ENCODE results near the gene RPS6KL1.

RPS6KL1 gene

DNA sequence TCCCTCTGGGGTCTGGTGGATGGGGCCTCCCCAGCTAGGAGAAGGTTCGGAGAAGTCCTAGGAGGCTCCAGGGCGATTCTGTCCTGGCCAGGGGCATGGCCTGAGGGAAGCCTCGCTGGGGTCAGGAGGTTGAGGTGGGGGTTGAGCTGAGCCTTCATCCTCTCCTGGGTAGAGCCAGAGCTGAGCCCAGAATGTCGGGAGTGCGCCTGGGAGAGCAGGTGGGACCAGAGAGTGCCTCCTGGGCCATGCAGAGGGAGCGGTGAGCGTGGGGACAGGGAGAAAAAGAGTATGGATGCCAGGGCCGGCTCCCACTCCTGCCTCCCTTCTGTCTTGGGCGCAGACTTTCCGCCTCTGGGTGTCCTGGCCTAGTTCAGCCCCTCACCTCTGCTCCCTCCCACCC lies 13.1 kb downstream of the RPS6KL1 start:
- CTCF ChIA-PET: interaction anchor here (1.3 to 13.7 kb wide), 4 partner anchors 16 to 178 kb away, joined by 3 to 395 read pairs (median 8); no protein-coding TSS in a partner anchor
- H3K9me3 Mint-ChIP-seq: no peaks in the 10 kb centered on the region
- peaks cover 4% of the 10 kb centered on the region for H3K27me3 Mint-ChIP-seq

DNA sequence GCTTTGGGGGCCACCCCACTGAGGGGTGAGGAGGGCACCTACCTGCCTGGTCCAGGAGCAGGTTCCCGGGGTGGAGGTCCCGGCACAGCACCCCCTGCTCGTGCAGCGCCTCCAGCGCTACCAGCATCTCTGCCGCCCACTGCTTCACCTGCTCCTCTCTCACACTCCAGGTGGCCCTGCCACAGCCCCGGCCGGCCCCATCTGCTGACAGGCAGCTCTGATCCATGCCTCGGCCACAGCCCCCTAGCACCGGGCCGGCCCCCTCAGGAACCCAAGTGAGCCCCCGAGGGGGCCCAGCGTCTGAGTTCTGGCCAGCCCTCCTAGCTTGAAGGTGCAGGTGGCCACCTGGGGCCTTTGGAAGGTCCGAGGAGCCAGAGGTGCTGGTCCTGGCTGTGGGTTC lies 13.6 kb downstream of the RPS6KL1 start:
- Mint-ChIP-seq H3K9me3 (no peaks in the 10 kb centered on the region), H3K27me3 (peaks cover 4% of the 10 kb centered on the region), H3K27ac (no peak overlapping the region), H3K4me3 (no peak overlapping the region), H3K4me1 (peaks cover 6% of the 10 kb centered on the region), H3K36me3 (peaks cover 6% of the 10 kb centered on the region)
- no peak for DNase-seq
- CTCF ChIA-PET: interaction anchor here (1.2 to 13.7 kb wide), 4 partner anchors 12 to 178 kb away, joined by 3 to 395 read pairs (median 6); no protein-coding TSS in a partner anchor

More for the DNA sequence above, 13.1 kb downstream of the RPS6KL1 start:
- Mint-ChIP-seq H3K4me1 (peaks cover 6% of the 10 kb centered on the region), H3K27ac (no peak overlapping the region), H3K4me3 (no peak overlapping the region), H3K36me3 (peaks cover 5% of the 10 kb centered on the region)
- no peak for DNase-seq

DNA sequence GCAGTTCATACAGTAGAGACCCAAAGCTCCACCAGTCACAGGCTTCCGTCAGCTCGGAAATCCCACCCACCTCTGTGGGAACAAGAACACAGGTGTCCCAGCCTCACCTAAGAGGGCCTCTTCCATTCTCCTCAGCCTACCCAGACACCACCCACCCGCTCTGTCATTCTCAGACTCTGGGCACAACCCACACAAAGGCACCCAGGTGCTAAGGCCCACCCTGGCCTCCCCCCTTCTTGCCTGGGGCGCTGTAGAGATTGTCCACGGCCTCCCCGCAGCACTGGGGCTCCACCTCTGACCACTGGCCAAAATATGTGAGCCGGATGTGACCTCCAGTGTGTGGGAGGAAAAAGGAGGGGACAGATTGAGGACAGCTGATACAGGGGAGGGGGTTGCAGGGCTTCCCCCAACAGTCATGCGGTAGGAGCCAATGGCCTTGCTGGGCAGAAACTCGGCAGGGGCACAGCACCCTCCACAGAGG lies 14.2 kb downstream of the RPS6KL1 start:
- peaks cover 10% of the 10 kb centered on the region for H3K36me3 Mint-ChIP-seq
- no peak overlapping the region for H3K27ac Mint-ChIP-seq
- DNase-seq: no peak
- no peak overlapping the region for H3K4me3 Mint-ChIP-seq
- CTCF ChIA-PET: interaction anchor here (1.2 to 13.7 kb wide), 5 partner anchors 11 to 50 kb away, joined by 3 to 395 read pairs (median 8); partner anchors contain the start of gene RPS6KL1
- H3K4me1 Mint-ChIP-seq: peaks cover 6% of the 10 kb centered on the region
- H3K9me3 Mint-ChIP-seq: no peaks in the 10 kb centered on the region
- H3K27me3 Mint-ChIP-seq: peaks cover 4% of the 10 kb centered on the region

DNA sequence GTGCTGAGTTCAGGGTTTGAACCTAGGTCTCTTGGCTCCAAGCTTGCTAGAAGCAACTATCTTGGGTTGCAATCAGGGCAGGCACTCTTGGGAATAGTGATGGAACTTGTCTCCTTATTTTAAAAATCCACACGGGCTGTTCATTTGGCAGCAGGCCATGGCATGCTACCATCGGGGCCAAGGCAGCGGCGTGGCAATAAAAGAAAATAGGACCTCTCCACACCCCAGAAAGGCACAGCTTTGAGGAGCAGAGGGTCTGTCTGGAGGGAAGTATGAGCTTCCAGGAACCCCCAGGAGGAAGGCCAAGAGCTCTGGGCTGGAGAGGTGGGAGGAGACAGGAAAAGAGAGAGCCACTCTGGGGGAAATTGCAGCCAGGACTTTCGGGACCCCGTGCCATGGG lies 15.3 kb downstream of the RPS6KL1 start:
- Mint-ChIP-seq H3K27me3 (peaks cover 3% of the 10 kb centered on the region), H3K27ac (no peak overlapping the region), H3K36me3 (peaks cover 17% of the 10 kb centered on the region), H3K4me1 (peaks cover 6% of the 10 kb centered on the region), H3K9me3 (no peaks in the 10 kb centered on the region), H3K4me3 (no peak overlapping the region)
- CTCF ChIA-PET: interaction anchor here (0.5 to 13.7 kb wide), 9 partner anchors 10 to 299 kb away, joined by 3 to 395 read pairs (median 8); partner anchors contain the start of genes PROX2 and RPS6KL1
- no peak for DNase-seq

DNA sequence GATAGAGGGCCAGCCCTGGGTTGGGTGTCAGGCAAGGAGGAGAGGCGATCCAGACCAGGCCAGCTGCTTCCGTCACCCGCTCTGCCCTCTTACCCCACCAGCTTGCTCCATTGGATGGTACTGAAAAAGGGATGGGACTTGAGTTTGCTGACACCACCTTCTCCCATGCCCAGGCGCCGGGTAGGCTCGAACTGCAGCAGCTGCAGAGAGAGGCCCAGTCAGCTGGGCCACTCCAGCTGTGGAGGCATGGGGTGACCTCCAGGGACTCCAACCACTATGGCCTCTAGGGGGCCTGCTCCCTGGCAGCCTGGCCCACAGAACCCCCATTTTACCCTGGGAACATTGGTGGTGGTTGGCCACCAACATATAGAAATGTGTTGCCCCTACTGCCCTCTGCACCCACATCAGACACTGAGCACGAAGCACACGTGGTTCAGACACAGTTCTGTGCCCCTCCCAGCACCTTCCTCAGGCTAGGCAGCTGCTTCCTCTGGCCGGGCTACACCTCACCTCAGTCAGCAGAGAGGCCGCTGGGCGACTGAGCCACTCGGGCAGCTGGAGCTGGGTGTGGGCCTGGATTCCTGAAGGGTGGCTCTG lies 16.0 kb downstream of the RPS6KL1 start:
- H3K4me3 Mint-ChIP-seq: no peak overlapping the region
- peaks cover 6% of the 10 kb centered on the region for H3K4me1 Mint-ChIP-seq
- CTCF ChIA-PET: interaction anchor here (0.5 to 13.7 kb wide), 15 partner anchors 10 to 303 kb away, joined by 3 to 395 read pairs (median 5); partner anchors contain the start of genes PROX2 and RPS6KL1
- peak overlapping the region; percentile 45 for H3K27ac Mint-ChIP-seq
- no peaks in the 10 kb centered on the region for H3K9me3 Mint-ChIP-seq
- peaks cover 23% of the 10 kb centered on the region for H3K36me3 Mint-ChIP-seq
- no peak for DNase-seq
- no peaks in the 10 kb centered on the region for H3K27me3 Mint-ChIP-seq

DNA sequence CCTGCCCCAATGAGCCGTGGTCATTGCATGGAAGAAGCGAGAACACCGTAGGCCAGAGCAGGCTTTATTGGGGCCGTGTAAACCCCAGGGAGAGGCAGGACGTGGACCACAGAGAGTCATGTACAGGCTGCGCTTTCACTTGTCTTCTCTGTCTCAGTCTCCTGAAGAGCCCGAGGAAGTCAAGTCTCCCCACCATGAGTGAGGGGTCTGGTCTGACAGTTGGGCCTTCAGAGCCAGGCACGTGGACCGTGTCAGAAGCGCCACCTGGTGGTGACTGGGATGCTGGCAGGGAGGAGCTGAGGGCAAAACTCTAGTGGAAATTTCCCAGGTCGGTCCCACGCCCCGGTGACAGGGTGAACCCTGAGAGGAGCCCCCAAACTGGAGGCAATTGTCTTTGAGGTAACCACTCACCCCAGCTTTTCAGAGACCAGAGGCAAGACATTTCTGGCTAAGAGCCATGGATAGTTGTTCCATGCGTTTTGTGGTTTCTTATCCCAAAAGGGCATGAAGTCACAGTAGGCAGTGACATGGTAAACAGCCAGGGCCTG lies 17.4 kb downstream of the RPS6KL1 start:
- peak; percentile 84 for DNase-seq

DNA sequence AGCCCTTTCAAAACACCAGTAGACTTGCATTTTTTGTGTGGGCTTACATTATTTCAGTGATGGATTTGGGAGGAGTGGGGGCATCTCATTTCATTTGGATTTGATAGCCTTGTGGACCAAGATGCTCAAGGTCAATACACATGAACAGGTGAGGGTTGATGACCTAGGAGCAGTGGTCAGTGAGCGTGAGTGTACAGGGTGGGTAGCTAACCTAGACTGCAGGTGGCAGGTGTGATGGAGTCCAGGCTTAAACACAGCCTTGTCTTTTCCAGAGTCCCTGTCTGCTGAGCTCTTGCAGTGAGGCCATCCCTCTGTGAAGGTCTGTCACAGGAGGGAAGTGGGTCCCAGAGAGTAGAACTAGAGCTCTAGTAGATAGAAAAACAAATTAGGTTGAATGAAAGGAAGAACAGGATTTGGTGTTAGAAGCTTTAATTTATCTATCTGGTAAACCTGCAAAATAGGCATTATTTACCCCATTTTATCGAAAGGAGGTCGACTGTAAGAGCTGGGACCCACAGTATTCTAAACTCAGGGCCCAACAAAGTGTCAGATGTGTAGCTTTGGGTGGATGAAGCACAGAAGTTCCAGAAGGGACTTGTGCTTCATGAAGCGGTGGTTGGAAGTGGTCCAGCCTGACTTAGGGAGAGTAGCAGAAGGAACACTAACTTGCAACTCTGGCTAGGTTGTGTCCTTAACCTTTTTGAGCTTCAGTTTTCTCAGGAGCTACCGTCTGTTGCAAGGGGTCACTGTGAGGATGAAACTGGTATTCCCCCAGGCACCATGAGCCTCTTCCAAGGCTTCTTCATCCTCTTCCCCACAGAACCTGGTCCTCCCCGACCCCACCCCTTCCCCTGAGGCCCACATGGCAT lies 18.2 kb downstream of the RPS6KL1 start:
- Mint-ChIP-seq H3K4me3 (no peak overlapping the region), H3K36me3 (peaks cover 43% of the 10 kb centered on the region), H3K9me3 (no peaks in the 10 kb centered on the region), H3K4me1 (peaks cover 6% of the 10 kb centered on the region), H3K27me3 (no peaks in the 10 kb centered on the region), H3K27ac (peak overlapping the region; percentile 29)
- CTCF ChIA-PET: interaction anchor here (0.9 to 13.7 kb wide), 30 partner anchors 10 to 295 kb away, joined by 3 to 395 read pairs (median 4); partner anchors contain the start of genes DLST, PROX2 and RPS6KL1
- DNase-seq: no peak

More for the DNA sequence above, 17.4 kb downstream of the RPS6KL1 start:
- Mint-ChIP-seq H3K27me3 (no peaks in the 10 kb centered on the region), H3K9me3 (no peaks in the 10 kb centered on the region), H3K4me3 (no peak overlapping the region), H3K36me3 (peaks cover 36% of the 10 kb centered on the region), H3K27ac (no peak overlapping the region), H3K4me1 (peaks cover 6% of the 10 kb centered on the region)
- CTCF ChIA-PET: interaction anchor here (0.6 to 13.7 kb wide), 30 partner anchors 10 to 296 kb away, joined by 3 to 395 read pairs (median 5); partner anchors contain the start of genes DLST, PROX2 and RPS6KL1

DNA sequence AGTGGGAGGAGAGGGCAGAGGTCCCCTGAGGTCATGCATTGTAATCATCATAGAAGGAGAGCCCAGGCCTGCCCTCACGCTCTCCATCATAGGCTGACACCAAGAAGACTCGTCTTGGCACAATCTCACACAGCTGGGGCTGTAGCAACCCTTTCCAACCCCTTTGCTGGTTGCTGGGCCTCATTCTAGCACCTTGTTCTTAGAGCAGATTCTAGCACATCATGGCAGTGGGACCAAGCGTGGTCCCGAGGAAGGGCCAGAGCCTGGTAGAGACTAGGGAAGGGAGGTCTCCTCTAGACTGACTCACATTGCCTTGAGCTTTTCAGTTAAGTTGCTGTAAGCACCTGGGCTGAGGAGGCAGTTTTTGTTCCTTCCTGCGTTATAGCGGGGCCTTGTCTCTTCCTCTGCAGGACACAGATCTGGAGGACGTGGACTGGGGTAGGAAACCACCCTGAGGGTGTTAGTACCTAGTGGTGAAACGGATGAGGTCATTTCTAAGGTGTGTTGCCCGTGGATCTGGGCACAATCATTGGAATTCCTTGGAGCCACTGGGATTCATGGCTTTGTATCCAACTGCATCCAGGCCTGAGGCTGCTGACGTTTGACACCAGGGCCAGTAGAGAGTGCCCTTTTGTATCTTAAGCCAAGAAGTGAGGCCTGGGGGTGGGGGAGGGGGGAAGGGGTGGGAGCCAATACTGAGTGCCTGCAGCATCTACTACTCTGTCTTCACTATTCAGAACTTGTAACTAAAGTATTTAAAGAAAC lies 19.9 kb downstream of the RPS6KL1 start:
- Mint-ChIP-seq H3K4me3 (no peak overlapping the region), H3K27me3 (no peaks in the 10 kb centered on the region), H3K9me3 (no peaks in the 10 kb centered on the region), H3K4me1 (peaks cover 6% of the 10 kb centered on the region), H3K36me3 (peaks cover 59% of the 10 kb centered on the region), H3K27ac (no peak overlapping the region)
- no peak for DNase-seq
- CTCF ChIA-PET: interaction anchor here (2.7 to 13.7 kb wide), 2 partner anchors 35 to 44 kb away, joined by 22 to 395 read pairs; no protein-coding TSS in a partner anchor

DNA sequence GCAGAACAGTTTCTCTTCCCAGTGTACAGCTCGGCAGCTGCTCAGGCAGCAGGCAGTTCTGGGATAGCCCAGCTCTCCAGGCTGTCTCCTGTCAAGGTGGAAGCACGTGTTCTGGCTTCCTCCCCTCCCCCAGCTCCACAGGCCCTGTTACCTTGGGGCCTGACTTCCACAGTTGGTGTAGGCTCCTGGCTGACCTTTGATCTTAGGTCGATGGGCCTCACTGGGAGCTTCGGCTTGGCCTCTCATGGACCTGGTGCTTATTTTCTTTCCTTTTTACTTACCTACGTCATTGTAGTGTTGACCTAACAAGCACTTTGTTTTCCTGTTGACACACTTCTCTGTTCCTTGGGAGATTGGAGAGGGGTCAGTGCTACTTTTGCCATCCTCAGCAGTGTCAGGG lies 24.4 kb downstream of the RPS6KL1 start:
- no peak overlapping the region for H3K27ac Mint-ChIP-seq
- CTCF ChIA-PET: interaction anchor here (1.9 to 13.7 kb wide), 2 partner anchors 16 to 40 kb away, joined by 4 to 395 read pairs; no protein-coding TSS in a partner anchor
- no peak overlapping the region for H3K4me3 Mint-ChIP-seq
- DNase-seq: no peak
- H3K36me3 Mint-ChIP-seq: peaks cover 81% of the 10 kb centered on the region
- no peaks in the 10 kb centered on the region for H3K4me1 Mint-ChIP-seq
- H3K9me3 Mint-ChIP-seq: no peaks in the 10 kb centered on the region
- H3K27me3 Mint-ChIP-seq: no peaks in the 10 kb centered on the region

DNA sequence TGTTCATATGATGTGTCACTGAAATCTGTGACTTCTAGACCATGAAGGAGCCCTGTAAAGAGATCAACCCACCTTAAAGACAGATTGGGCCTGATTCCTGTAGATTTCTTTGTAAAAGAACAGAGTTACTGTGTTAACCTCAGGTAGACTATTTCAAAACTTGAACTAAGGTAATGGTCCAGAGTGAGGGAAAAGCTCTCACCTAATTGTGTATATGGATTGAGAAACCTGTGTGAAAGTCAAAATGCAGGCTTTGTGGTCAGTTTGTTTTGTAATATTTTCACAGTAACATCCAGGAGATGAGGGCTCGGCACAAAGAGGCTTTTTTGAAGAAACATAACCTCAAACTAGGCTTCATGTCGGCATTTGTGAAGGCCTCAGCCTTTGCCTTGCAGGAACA lies 25.0 kb downstream of the RPS6KL1 start:
- DNase-seq: no peak
- Mint-ChIP-seq H3K4me3 (no peak overlapping the region), H3K4me1 (no peaks in the 10 kb centered on the region), H3K27me3 (no peaks in the 10 kb centered on the region), H3K9me3 (no peaks in the 10 kb centered on the region), H3K27ac (no peak overlapping the region), H3K36me3 (peaks cover 84% of the 10 kb centered on the region)
- CTCF ChIA-PET: interaction anchor here (1.2 to 13.7 kb wide), 4 partner anchors 7 to 39 kb away, joined by 3 to 395 read pairs (median 21); no protein-coding TSS in a partner anchor

DNA sequence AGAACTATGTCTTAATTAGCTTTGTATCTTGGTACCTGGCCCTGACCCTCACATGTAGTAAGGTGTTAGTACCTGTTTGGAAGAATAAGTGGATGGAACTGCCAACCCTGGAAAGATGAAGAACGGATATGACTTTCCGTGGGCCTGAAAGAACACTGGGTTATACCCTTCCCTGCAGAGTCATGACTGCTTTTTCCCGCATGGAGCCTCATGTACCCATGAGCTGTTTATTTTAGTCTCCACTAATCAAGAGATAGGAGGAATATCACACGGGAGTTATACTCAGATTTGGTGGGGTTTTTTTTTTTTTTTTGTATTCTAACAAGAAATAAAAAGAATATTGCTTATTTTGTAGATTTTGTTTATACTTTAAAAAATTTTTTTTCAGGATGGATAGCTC lies 25.4 kb downstream of the RPS6KL1 start:
- H3K4me3 Mint-ChIP-seq: no peak overlapping the region
- H3K4me1 Mint-ChIP-seq: no peaks in the 10 kb centered on the region
- no peaks in the 10 kb centered on the region for H3K9me3 Mint-ChIP-seq
- DNase-seq: no peak
- peak overlapping the region; percentile 29 for H3K27ac Mint-ChIP-seq
- CTCF ChIA-PET: interaction anchor here (1.2 to 13.7 kb wide), 4 partner anchors 8 to 39 kb away, joined by 3 to 395 read pairs (median 21); no protein-coding TSS in a partner anchor
- H3K36me3 Mint-ChIP-seq: peaks cover 84% of the 10 kb centered on the region
- H3K27me3 Mint-ChIP-seq: no peaks in the 10 kb centered on the region

DNA sequence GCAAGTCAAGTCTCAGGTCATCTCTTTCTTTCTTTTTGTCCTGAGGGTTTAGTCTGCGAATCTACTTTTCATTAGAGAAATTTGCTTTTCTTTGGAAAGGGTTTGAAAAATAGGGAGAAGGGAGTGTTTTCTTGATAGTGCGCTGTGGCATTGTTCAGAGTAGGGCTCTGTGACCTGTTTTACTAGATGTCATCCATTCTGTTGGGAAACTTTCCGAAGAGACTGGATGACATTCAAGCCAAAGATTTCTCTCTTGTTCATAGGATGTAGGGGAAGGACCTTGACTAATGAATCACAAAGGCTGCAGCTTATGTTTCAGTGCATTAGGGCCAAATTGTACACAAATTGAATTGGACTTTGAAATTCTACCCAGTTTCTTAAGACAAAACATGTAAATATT lies 26.7 kb downstream of the RPS6KL1 start:
- H3K27me3 Mint-ChIP-seq: no peaks in the 10 kb centered on the region
- no peak overlapping the region for H3K4me3 Mint-ChIP-seq
- H3K9me3 Mint-ChIP-seq: no peaks in the 10 kb centered on the region
- H3K4me1 Mint-ChIP-seq: no peaks in the 10 kb centered on the region
- no peak overlapping the region for H3K27ac Mint-ChIP-seq
- no peak for DNase-seq
- CTCF ChIA-PET: interaction anchor here (1.3 to 13.7 kb wide), 3 partner anchors 9 to 38 kb away, joined by 3 to 395 read pairs (median 38); no protein-coding TSS in a partner anchor
- peaks cover 85% of the 10 kb centered on the region for H3K36me3 Mint-ChIP-seq

DNA sequence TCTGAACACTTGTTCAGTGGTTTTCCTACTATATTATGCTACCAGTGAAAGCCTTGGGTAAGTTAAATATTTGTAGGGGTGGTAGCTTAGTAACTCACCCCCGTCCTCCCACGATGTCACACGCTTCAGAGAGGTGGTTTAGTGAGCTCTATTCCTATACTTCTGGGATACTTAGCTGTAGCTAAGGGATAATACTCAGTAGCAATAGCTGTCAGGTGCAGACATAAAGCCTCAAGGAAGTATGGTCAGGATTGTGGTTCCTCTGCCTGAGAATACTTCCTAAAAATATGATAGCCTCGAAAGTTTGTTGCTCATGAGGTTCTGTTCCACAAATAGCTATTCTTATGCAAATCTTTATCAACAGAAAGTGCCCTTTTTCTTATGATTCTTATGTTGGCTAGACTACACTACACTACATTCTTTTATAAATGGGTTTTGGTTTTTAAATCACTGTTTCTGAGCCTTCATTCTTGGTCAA lies 29.4 kb downstream of the RPS6KL1 start:
- Mint-ChIP-seq H3K27me3 (no peaks in the 10 kb centered on the region), H3K9me3 (no peaks in the 10 kb centered on the region), H3K36me3 (peaks cover 78% of the 10 kb centered on the region), H3K27ac (no peak overlapping the region), H3K4me3 (no peak overlapping the region), H3K4me1 (no peaks in the 10 kb centered on the region)
- CTCF ChIA-PET: interaction anchor here (0.8 to 5.7 kb wide), 6 partner anchors 11 to 32 kb away, joined by 3 to 38 read pairs (median 6); no protein-coding TSS in a partner anchor
- no peak for DNase-seq
